ENCODE results near the gene SMYD3.

GRCh38 chr1:246437961-246438360, 69.1 kb downstream of the SMYD3 start:
- TF ChIP-seq CTCF (IDR thresholded peaks at IDR 0.05 in 8 of 11, conservative IDR thresholded peaks at IDR 0.05 in 3 of 11) = no peak
- no peak for TF ChIP-seq POLR2A (IDR thresholded peaks at IDR 0.05)
- no peak for TF ChIP-seq POLR2AphosphoS5 (IDR thresholded peaks at IDR 0.05)

Data from spleen (tissue), 7 donors.